GM13977 (cell line): ENCODE results near the gene MBTD1.

Experiments
- DNase-seq: peaks from one replicate; pipeline ENCODE4 v3.0.0; 2012; ENCODE audit warnings: low spot score
- CTCF ChIP-seq: IDR thresholded peaks from 2 replicates; pipeline ENCODE4 v1.5.1; 2012; ENCODE audit warnings: mild to moderate bottlenecking, control low read depth; ENCODE audit not compliant: insufficient read depth; ENCODE audit errors: extremely low read depth, missing control alignments
- in situ Hi-C: fragments of 300-500 bp; cut with MboI; formaldehyde crosslinking; loops from one replicate; pipeline ENCODE4 v1.12.0; 2022; ENCODE audit warnings: low sequenced_read_pairs, low pct_unique_long_range_greater_than_20kb, mixed read lengths, inconsistent platforms; ENCODE audit not compliant: unreplicated experiment

Gene MBTD1

GRCh38 chr17:51165680-51166197 lies 94.1 kb downstream of the MBTD1 start:
- no peak for DNase-seq
- no peak for TF ChIP-seq CTCF
- in situ Hi-C loops = no loop called here

DNA sequence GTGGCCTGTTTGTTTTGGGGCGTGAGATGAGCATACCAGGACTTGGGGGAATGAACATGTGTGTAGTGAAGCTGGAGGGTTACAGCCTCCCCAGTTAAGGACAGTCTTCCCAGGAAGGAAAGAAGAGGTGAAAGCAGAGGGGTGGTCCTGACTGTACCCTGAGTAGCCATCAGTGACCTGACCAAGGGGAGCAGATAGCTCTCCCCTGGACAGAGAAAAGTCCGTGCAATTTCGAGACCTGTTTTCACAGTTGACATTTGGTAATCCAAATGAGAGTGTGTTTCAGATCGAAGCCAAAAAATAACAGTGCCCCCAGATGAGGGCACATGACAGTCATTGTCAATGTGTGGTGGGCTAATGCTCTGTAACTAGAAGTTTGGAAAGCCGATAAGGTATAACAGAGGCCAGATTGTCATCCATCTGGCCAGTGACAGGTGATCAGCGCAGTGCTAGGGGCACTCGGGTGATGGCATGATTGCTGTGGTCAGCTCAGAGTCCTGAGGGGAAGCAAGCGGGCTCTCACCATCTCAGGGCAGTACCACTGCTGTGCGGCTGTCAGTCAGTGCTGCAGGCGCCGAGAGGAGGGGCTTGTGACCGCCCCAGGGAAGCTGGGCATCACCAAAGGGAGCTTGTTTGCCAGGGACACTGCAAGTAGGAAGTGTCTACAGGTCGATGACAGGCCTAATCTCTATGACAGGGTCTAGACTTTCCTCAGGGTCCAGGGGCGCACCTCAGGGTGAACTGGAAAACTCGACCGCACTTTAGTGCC lies 94.8 kb downstream of the MBTD1 start:
- in situ Hi-C loops = no loop called here
- no peak for DNase-seq
- no peak for TF ChIP-seq CTCF

DNA sequence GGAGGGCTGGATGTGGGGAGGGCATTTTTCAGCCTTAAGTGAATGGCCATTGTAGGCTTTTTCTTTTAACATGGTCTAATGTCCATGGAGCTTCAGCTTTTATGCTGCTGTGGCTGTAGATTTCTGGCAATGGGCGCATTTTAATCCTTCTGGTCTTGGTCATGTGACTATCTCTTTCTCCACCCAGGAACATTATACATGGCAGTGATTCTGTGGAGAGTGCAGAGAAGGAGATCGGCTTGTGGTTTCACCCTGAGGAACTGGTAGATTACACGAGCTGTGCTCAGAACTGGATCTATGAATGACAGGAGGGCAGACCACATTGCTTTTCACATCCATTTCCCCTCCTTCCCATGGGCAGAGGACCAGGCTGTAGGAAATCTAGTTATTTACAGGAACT lies 98.3 kb downstream of the MBTD1 start:
- no peak for DNase-seq
- in situ Hi-C loops = no loop called here

GRCh38 chr17:51159604-51160003 lies 100.2 kb downstream of the MBTD1 start:
- in situ Hi-C loops = loop anchor here (10.0 kb wide), 1 partner anchor 155 kb away; no protein-coding TSS in a partner anchor
- no peak for DNase-seq
- TF ChIP-seq CTCF = no peak

More for the DNA sequence above, 98.3 kb downstream of the MBTD1 start:
- TF ChIP-seq CTCF = no peak

DNA sequence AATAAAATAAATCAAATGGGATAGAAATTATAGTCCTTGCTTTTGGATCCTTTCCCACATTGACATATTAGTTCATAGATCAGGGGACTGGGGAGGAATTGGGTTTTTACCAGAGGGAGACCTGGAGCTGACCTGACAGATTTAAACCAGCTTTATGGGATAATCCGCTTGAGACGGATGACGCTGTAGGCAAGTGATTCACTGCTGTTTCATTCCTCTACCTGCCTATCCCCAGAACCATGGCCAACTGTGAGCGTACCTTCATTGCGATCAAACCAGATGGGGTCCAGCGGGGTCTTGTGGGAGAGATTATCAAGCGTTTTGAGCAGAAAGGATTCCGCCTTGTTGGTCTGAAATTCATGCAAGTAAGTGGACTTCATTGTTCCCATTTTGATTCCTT lies 104.4 kb downstream of the MBTD1 start:
- TF ChIP-seq CTCF = no peak
- in situ Hi-C loops = loop anchor here (10.0 kb wide), 1 partner anchor 151 kb away; no protein-coding TSS in a partner anchor
- no peak for DNase-seq

DNA sequence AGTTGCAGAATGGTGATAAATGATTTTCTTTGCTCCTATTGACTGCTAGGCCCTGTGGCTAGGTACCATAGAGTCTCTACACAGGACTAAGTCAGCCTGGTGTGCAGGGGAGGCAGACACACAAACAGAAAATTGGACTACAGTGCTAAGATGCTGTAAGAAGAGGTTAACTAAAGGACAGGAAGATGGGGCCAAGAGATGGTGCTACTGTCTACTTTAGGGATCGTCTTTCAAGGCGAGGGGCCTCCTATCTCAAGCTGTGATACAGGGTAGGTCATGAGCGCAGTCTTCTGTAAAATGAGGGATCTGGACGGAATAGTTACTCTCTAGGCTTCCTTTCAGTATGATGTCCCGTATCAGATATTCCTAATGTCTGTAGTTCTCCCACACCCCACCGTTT lies 105.7 kb downstream of the MBTD1 start:
- DNase-seq = no peak
- in situ Hi-C loops = loop anchor here (10.0 kb wide), 1 partner anchor 149 kb away; no protein-coding TSS in a partner anchor
- TF ChIP-seq CTCF = no peak
